ENCODE data around the gene ARHGAP22. TPM values are rescaled to one million over a fixed set of nuclear protein-coding genes. Genes with fewer than 3 reads are reported as not detected.

Gene ARHGAP22
- total RNA-seq, 2 experiments from 2014 or later: not detected

DNA sequence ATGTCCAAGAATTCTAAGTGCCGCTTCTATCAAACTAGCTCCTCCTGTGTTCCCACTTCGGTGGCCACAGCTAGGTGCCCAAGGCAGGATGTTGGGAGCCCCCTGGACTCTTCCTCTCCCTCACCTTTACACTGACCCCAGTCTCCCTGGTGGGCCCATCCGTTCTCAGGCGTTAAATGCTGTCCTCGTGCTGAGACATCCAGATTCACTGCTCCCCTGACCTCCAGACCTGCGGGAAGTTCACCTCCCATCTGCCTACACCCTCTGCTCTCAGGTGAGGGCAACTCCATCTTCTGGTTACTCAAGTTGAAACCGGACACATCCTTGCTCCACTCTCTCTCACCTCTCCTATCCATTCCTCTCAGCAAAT, 114.3 kb downstream of the ARHGAP22 start:
- H3K27me3 ChIP-seq (ENCODE audit: control insufficient read depth in 1 of 2, insufficient read depth in 2 of 2, low read length in 2 of 2): no peaks in the 10 kb centered on the region
- Mint-ChIP-seq H3K4me3 (no peak overlapping the region), H3K9me3 (no peaks in the 10 kb centered on the region), H3K36me3 (ENCODE audit: low read depth) (no peaks in the 10 kb centered on the region), H3K4me1 (ENCODE audit: low read depth) (peaks cover 16% of the 10 kb centered on the region), H3K27me3 (peaks cover 13% of the 10 kb centered on the region), H3K27ac (no peak overlapping the region)
- ATAC-seq (ENCODE audit: poor library complexity) (no peak), DNase-seq (no peak)
- ChIA-PET CTCF (no interaction called here), POLR2A (no interaction called here)
- no peak overlapping the region for H3K27ac ChIP-seq (ENCODE audit: low read depth in 1 of 2, low read length in 2 of 2)
- no peak overlapping the region for H3K4me3 ChIP-seq (ENCODE audit: low read length)
- intact Hi-C loops (cut with DNase I, micrococcal nuclease): no loop called here
- H3K4me1 ChIP-seq (ENCODE audit: insufficient read depth, low read length): peaks cover 15% of the 10 kb centered on the region
- no peaks in the 10 kb centered on the region for H3K36me3 ChIP-seq (ENCODE audit: insufficient read depth, low read length)
- TF ChIP-seq, protein P1, sequence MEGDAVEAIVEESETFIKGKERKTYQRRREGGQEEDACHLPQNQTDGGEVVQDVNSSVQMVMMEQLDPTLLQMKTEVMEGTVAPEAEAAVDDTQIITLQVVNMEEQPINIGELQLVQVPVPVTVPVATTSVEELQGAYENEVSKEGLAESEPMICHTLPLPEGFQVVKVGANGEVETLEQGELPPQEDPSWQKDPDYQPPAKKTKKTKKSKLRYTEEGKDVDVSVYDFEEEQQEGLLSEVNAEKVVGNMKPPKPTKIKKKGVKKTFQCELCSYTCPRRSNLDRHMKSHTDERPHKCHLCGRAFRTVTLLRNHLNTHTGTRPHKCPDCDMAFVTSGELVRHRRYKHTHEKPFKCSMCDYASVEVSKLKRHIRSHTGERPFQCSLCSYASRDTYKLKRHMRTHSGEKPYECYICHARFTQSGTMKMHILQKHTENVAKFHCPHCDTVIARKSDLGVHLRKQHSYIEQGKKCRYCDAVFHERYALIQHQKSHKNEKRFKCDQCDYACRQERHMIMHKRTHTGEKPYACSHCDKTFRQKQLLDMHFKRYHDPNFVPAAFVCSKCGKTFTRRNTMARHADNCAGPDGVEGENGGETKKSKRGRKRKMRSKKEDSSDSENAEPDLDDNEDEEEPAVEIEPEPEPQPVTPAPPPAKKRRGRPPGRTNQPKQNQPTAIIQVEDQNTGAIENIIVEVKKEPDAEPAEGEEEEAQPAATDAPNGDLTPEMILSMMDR (IDR thresholded peaks at IDR 0.05): no peak
- peaks cover 0 to 6% of the 10 kb centered on the region in 2 experiments for H3K9me3 ChIP-seq (ENCODE audit: control insufficient read depth in 1 of 2, insufficient read depth in 1 of 2, low read length in 2 of 2)

DNA sequence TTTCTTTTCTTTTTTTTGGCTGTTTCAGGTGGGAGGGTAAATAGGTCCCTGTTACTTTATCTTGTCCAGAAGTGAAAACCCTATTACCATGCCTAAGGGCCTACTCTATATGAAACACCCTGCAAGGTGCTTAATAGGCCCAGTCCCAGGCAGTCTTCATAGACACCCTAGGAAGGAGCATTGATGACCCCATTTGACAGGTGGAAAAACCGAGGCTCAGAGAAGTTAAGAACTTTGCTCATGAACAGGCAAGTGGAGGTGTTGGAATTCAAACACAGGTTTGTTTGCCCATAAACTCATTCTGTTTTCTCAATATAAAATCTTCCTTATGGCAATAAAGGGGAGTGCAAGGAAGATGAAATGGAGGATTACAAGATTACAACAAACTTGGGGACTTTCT, 115.8 kb downstream of the ARHGAP22 start:
- peaks cover 4% of the 10 kb centered on the region for H3K27me3 Mint-ChIP-seq
- DNase-seq (no peak), ATAC-seq (ENCODE audit: poor library complexity) (no peak)
- peaks cover 8% of the 10 kb centered on the region for H3K4me1 ChIP-seq (ENCODE audit: insufficient read depth, low read length)
- no peaks in the 10 kb centered on the region for H3K36me3 Mint-ChIP-seq (ENCODE audit: low read depth)
- H3K4me1 Mint-ChIP-seq (ENCODE audit: low read depth): peaks cover 5% of the 10 kb centered on the region
- H3K9me3 Mint-ChIP-seq: no peaks in the 10 kb centered on the region
- H3K36me3 ChIP-seq (ENCODE audit: insufficient read depth, low read length): no peaks in the 10 kb centered on the region
- H3K4me3 Mint-ChIP-seq: no peak overlapping the region
- intact Hi-C loops (cut with DNase I, micrococcal nuclease): no loop called here
- TF ChIP-seq, protein P1 (IDR thresholded peaks at IDR 0.05): no peak
- peaks cover 0 to 6% of the 10 kb centered on the region in 2 experiments for H3K9me3 ChIP-seq (ENCODE audit: control insufficient read depth in 1 of 2, insufficient read depth in 1 of 2, low read length in 2 of 2)
- H3K27ac ChIP-seq (ENCODE audit: low read depth in 1 of 2, low read length in 2 of 2): no peak overlapping the region
- POLR2A ChIA-PET: no interaction called here
- CTCF ChIA-PET: no interaction called here
- no peak overlapping the region for H3K4me3 ChIP-seq (ENCODE audit: low read length)
- no peaks in the 10 kb centered on the region for H3K27me3 ChIP-seq (ENCODE audit: control insufficient read depth in 1 of 2, insufficient read depth in 2 of 2, low read length in 2 of 2)
- no peak overlapping the region for H3K27ac Mint-ChIP-seq

GRCh38 chr10:48487244-48487643, 117.6 kb downstream of the ARHGAP22 start:
- no peaks in the 10 kb centered on the region for H3K4me1 ChIP-seq (ENCODE audit: insufficient read depth, low read length)
- TF ChIP-seq, protein P1 (IDR thresholded peaks at IDR 0.05): no peak
- no peaks in the 10 kb centered on the region for H3K36me3 Mint-ChIP-seq (ENCODE audit: low read depth)
- ATAC-seq (ENCODE audit: poor library complexity): no peak
- no peak overlapping the region for H3K27ac Mint-ChIP-seq
- no peak overlapping the region for H3K27ac ChIP-seq (ENCODE audit: low read depth in 1 of 2, low read length in 2 of 2)
- no peaks in the 10 kb centered on the region for H3K36me3 ChIP-seq (ENCODE audit: insufficient read depth, low read length)
- no peaks in the 10 kb centered on the region for H3K9me3 ChIP-seq (ENCODE audit: control insufficient read depth in 1 of 2, insufficient read depth in 1 of 2, low read length in 2 of 2)
- no peaks in the 10 kb centered on the region for H3K27me3 ChIP-seq (ENCODE audit: control insufficient read depth in 1 of 2, insufficient read depth in 2 of 2, low read length in 2 of 2)
- POLR2A ChIA-PET: no interaction called here
- H3K4me3 Mint-ChIP-seq: no peak overlapping the region
- CTCF ChIA-PET: no interaction called here
- no peaks in the 10 kb centered on the region for H3K9me3 Mint-ChIP-seq
- H3K4me1 Mint-ChIP-seq (ENCODE audit: low read depth): no peaks in the 10 kb centered on the region
- H3K27me3 Mint-ChIP-seq: peaks cover 4% of the 10 kb centered on the region
- no peak for DNase-seq
- intact Hi-C loops (cut with DNase I, micrococcal nuclease): no loop called here
- no peak overlapping the region for H3K4me3 ChIP-seq (ENCODE audit: low read length)
